HepG2 (cell line): ENCODE results near the gene WFDC12. TPM values are rescaled to one million over a fixed set of nuclear protein-coding genes. Genes with fewer than 3 reads are reported as not detected.

Experiments
- ARID2 ChIP-seq: sonication (generic); formaldehyde crosslinking; IDR thresholded peaks from 2 replicates; pipeline ENCODE4 v1.8.1; 2022; ENCODE audit warnings: mild to moderate bottlenecking, missing genetic modification reagents, borderline replicate concordance
- CAMTA2 ChIP-seq: sonication (generic); formaldehyde crosslinking; IDR thresholded peaks from 2 replicates; pipeline ENCODE4 v1.4.0; 2020; ENCODE audit warnings: mild to moderate bottlenecking, missing genetic modification reagents, borderline replicate concordance
- CENPT ChIP-seq: sonication (generic); formaldehyde crosslinking; IDR thresholded peaks from 2 replicates; pipeline ENCODE4 v1.8.0; 2022; ENCODE audit warnings: low read depth, mild to moderate bottlenecking, moderate library complexity, missing genetic modification reagents
- GPBP1L1 ChIP-seq: sonication (generic); formaldehyde crosslinking; IDR thresholded peaks from 2 replicates; pipeline ENCODE4 v1.5.0; 2020; ENCODE audit warnings: mild to moderate bottlenecking, missing genetic modification reagents
- HHEX ChIP-seq: IDR thresholded peaks from 2 replicates; pipeline ENCODE4 v1.6.1; 2016; ENCODE audit warnings: control low read depth
- KLF6 ChIP-seq: IDR thresholded peaks from 2 replicates; pipeline ENCODE4 v1.8.0; 2016; ENCODE audit warnings: missing biosample characterization, missing genetic modification reagents
- MAFK ChIP-seq, 2 experiments: IDR thresholded peaks in 1 of 2; conservative IDR thresholded peaks in 1 of 2; 2 replicates each; pipeline ENCODE4 v1.6.1; 2011; ENCODE audit warnings: improper control_type of control experiment in 2 of 2, low read length in 2 of 2
- NCOA2 ChIP-seq: sonication (generic); formaldehyde crosslinking; IDR thresholded peaks from 2 replicates; pipeline ENCODE4 v1.8.0; 2022; ENCODE audit warnings: inconsistent platforms
- PTBP1 ChIP-seq: fragments of 200-400 bp; formaldehyde crosslinking; IDR thresholded peaks from 2 replicates; pipeline ENCODE4 v1.6.1; 2018; ENCODE audit warnings: low read length, low read depth; ENCODE audit not compliant: poor library complexity, severe bottlenecking
- RAD51 ChIP-seq: fragments of 450-650 bp; IDR thresholded peaks from 2 replicates; pipeline ENCODE4 v1.6.1; 2016; ENCODE audit warnings: borderline replicate concordance
- SMARCC2 ChIP-seq: fragments of 450-650 bp; IDR thresholded peaks from 2 replicates; pipeline ENCODE4 v1.6.1; 2017; ENCODE audit warnings: antibody characterized with exemption, mild to moderate bottlenecking
- TBX3 ChIP-seq: fragments of 450-650 bp; IDR thresholded peaks from 2 replicates; pipeline ENCODE4 v1.6.1; 2017; ENCODE audit warnings: antibody characterized with exemption, mild to moderate bottlenecking, inconsistent platforms, borderline replicate concordance
- ZBTB42 ChIP-seq: sonication (generic); formaldehyde crosslinking; IDR thresholded peaks from 2 replicates; pipeline ENCODE4 v1.5.0; 2020; ENCODE audit warnings: mild to moderate bottlenecking, missing genetic modification reagents
- ZNF101 ChIP-seq: sonication (generic); formaldehyde crosslinking; IDR thresholded peaks from 2 replicates; pipeline ENCODE4 v1.4.0; 2020; ENCODE audit warnings: mild to moderate bottlenecking, low read depth, missing genetic modification reagents, borderline replicate concordance
- ZNF3 ChIP-seq: IDR thresholded peaks from 2 replicates; pipeline ENCODE4 v1.7.0; 2017; ENCODE audit warnings: inconsistent platforms
- ZNF326 ChIP-seq: sonication (generic); formaldehyde crosslinking; IDR thresholded peaks from 2 replicates; pipeline ENCODE4 v1.4.0; 2020; ENCODE audit warnings: missing genetic modification reagents, borderline replicate concordance
- ZNF674 ChIP-seq: sonication (generic); formaldehyde crosslinking; IDR thresholded peaks from 2 replicates; pipeline ENCODE4 v1.5.0; 2020; ENCODE audit warnings: low read depth, mild to moderate bottlenecking, missing genetic modification reagents
- ZNF766 ChIP-seq: sonication (generic); formaldehyde crosslinking; IDR thresholded peaks from 2 replicates; pipeline ENCODE4 v1.5.0; 2020; ENCODE audit warnings: missing genetic modification reagents, borderline replicate concordance
- polyA plus RNA-seq, 8 experiments: library from polyadenylated mRNA; depleted of rRNA in 3 of 8; stranded (reverse) in 7 of 8; unstranded in 1 of 8; fragments of >200 nt; fragmentation: Illumina TruSeq in 4 of 8; extraction: Trizol in 4 of 8; gene quantifications; 2 replicates each; pipeline versions ENCODE4 v1.2.1 to v1.2.3, GENCODE V29; 2011 to 2016; ENCODE audit warnings: low read depth in 4 of 8, missing spikeins in 1 of 8, mixed read lengths in 1 of 8; ENCODE audit not compliant: insufficient read depth in 1 of 8
- total RNA-seq, 5 experiments: library from RNA; depleted of rRNA; stranded (reverse); fragments of >200 nt; fragmentation: Illumina TruSeq; extraction: Trizol; gene quantifications; 2 replicates each; pipeline ENCODE4 v1.2.3, GENCODE V29; 2016; ENCODE audit warnings: low read depth in 1 of 5
- TF ChIP-seq, protein P1 (sequence below): sonication (generic); IDR thresholded peaks from 2 replicates; pipeline ENCODE4 v1.6.1; 2016; ENCODE audit warnings: low read depth, borderline replicate concordance
- TF ChIP-seq, protein P2 (sequence below): sonication (generic); formaldehyde crosslinking; IDR thresholded peaks from 2 replicates; pipeline ENCODE4 v1.4.0; 2020; ENCODE audit warnings: missing genetic modification reagents, borderline replicate concordance
- TF ChIP-seq, protein P3 (sequence below): sonication (generic); formaldehyde crosslinking; IDR thresholded peaks from 2 replicates; pipeline ENCODE4 v1.5.0; 2020; ENCODE audit warnings: mild to moderate bottlenecking, missing genetic modification reagents
- TF ChIP-seq, protein P4 (sequence below): sonication (generic); formaldehyde crosslinking; IDR thresholded peaks from 2 replicates; pipeline ENCODE4 v1.4.0; 2020; ENCODE audit warnings: mild to moderate bottlenecking, missing genetic modification reagents

WFDC12 gene
- total and polyA plus RNA-seq, 2 of the 13 experiments (the other 11 are each of a cell fraction or from before 2014, with no cell fraction given), result not detected

DNA sequence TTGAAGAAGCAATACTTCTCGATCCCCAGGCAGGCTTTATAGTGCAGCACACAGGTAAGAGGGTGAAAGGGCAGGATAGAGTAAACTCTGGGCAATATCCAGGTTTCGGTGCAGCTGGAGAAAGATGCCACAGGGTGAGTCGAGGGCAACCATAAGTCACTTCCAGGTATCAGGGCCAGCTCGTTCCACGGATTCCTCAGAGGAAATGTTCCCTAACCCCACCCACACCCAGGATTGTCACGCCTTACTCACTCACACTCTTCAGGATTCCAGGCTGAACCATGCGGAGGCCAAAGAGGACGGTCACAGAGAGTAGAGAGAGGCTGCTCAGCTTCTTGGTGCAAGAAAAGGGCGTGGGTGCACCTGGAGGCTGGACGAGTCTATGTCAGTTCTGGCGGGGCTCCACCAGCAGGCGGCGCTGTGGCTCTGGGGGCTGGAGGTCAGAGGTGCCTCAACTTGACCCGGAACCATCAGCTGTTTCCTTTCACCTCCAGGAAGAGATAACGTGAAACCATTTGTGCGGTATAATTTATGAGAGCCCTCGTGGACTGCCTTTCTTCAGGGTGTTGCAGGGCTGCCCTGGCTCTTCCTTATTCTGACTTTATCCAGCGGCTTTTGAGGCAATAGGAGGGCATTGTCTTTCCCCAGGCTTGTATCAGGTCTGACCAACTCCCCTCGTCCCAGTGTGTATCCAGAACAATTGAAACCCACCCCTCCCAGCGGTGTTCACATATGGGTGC, 14.5 kb upstream of the WFDC12 start (continued):
- TF ChIP-seq ZNF674 (CRISPR knock-in tag) (no peak), GPBP1L1 (CRISPR knock-in tag) (no peak), KLF6 (CRISPR knock-in tag) (no peak), CAMTA2 (CRISPR knock-in tag) (no peak), CENPT (no peak), SMARCC2 (no peak), MAFK (conservative IDR thresholded peaks at IDR 0.05 in 1 of 2, IDR thresholded peaks at IDR 0.05 in 1 of 2; ENCODE audit: low read length in 2 of 2) (no peak), ZNF3 (CRISPR knock-in tag) (no peak), PTBP1 (no peak), ZBTB42 (CRISPR knock-in tag) (no peak), ZNF766 (CRISPR knock-in tag) (0 out of 2 replicates have a peak, but pooled peaks have one; percentile 33), ARID2 (CRISPR knock-in tag) (no peak), ZNF326 (CRISPR knock-in tag) (no peak), RAD51 (no peak), NCOA2 (CRISPR knock-in tag) (no peak), ZNF101 (CRISPR knock-in tag) (no peak), TBX3 (no peak), HHEX (no peak)
- TF ChIP-seq, protein P1, sequence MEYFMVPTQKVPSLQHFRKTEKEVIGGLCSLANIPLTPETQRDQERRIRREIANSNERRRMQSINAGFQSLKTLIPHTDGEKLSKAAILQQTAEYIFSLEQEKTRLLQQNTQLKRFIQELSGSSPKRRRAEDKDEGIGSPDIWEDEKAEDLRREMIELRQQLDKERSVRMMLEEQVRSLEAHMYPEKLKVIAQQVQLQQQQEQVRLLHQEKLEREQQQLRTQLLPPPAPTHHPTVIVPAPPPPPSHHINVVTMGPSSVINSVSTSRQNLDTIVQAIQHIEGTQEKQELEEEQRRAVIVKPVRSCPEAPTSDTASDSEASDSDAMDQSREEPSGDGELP, result peak; percentile 77; the same call in 1 of the 2 replicates
- TF ChIP-seq, protein P2, sequence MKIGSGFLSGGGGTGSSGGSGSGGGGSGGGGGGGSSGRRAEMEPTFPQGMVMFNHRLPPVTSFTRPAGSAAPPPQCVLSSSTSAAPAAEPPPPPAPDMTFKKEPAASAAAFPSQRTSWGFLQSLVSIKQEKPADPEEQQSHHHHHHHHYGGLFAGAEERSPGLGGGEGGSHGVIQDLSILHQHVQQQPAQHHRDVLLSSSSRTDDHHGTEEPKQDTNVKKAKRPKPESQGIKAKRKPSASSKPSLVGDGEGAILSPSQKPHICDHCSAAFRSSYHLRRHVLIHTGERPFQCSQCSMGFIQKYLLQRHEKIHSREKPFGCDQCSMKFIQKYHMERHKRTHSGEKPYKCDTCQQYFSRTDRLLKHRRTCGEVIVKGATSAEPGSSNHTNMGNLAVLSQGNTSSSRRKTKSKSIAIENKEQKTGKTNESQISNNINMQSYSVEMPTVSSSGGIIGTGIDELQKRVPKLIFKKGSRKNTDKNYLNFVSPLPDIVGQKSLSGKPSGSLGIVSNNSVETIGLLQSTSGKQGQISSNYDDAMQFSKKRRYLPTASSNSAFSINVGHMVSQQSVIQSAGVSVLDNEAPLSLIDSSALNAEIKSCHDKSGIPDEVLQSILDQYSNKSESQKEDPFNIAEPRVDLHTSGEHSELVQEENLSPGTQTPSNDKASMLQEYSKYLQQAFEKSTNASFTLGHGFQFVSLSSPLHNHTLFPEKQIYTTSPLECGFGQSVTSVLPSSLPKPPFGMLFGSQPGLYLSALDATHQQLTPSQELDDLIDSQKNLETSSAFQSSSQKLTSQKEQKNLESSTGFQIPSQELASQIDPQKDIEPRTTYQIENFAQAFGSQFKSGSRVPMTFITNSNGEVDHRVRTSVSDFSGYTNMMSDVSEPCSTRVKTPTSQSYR (CRISPR knock-in tag), result no peak
- TF ChIP-seq, protein P3, sequence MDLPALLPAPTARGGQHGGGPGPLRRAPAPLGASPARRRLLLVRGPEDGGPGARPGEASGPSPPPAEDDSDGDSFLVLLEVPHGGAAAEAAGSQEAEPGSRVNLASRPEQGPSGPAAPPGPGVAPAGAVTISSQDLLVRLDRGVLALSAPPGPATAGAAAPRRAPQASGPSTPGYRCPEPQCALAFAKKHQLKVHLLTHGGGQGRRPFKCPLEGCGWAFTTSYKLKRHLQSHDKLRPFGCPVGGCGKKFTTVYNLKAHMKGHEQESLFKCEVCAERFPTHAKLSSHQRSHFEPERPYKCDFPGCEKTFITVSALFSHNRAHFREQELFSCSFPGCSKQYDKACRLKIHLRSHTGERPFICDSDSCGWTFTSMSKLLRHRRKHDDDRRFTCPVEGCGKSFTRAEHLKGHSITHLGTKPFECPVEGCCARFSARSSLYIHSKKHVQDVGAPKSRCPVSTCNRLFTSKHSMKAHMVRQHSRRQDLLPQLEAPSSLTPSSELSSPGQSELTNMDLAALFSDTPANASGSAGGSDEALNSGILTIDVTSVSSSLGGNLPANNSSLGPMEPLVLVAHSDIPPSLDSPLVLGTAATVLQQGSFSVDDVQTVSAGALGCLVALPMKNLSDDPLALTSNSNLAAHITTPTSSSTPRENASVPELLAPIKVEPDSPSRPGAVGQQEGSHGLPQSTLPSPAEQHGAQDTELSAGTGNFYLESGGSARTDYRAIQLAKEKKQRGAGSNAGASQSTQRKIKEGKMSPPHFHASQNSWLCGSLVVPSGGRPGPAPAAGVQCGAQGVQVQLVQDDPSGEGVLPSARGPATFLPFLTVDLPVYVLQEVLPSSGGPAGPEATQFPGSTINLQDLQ (CRISPR knock-in tag), result no peak
- TF ChIP-seq, protein P4, sequence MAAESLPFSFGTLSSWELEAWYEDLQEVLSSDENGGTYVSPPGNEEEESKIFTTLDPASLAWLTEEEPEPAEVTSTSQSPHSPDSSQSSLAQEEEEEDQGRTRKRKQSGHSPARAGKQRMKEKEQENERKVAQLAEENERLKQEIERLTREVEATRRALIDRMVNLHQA (CRISPR knock-in tag), result no peak
